Muscle of leg (tissue), 9 donors: ENCODE data around the gene IL2. TPM values are rescaled to one million over a fixed set of nuclear protein-coding genes. Genes with fewer than 3 reads are reported as not detected.

Source experiments
- polyA plus RNA-seq, 8 donors: library from polyadenylated mRNA; unstranded; fragments of 120-200 nt; gene quantifications; one replicate each; pipeline versions ENCODE4 v1.2.1 to v1.2.3, GENCODE V29; 2013; ENCODE audit warnings: inconsistent platforms in 1 of 8, low replicate concordance in 1 of 8; ENCODE audit not compliant: insufficient read length in 8 of 8, insufficient read depth in 1 of 8
- total RNA-seq: library from RNA; stranded (reverse); fragments of 120-200 nt; gene quantifications from one replicate; pipeline ENCODE4 v1.2.4, GENCODE V29; 2013

The IL2 gene
- total and polyA plus RNA-seq, 9 donors = not detected

Other genes with a start within 250 kb of the IL2 start
- not detected for gene ADAD1, start 77.7 kb downstream of the IL2 start, total RNA-seq
- not detected for gene ADAD1, start 77.7 kb downstream of the IL2 start, polyA plus RNA-seq
- not detected for gene IL21, start 164.3 kb upstream of the IL2 start, total RNA-seq
- under 1 TPM in 1 of 8 donors, not detected in 7; 0.23 TPM for gene IL21, start 164.3 kb upstream of the IL2 start, polyA plus RNA-seq